WI38 (cell line): Measurements from ENCODE around the gene RNASE8.
"Not testable (repeated sequence)": the region's sequence is repeated elsewhere in the genome, so short reads cannot be mapped to it uniquely, and the experiment has no call there.

Experiments
- H3K4me3 ChIP-seq: 2 replicates; pipeline ENCODE4 v1.5.1; 2011; ENCODE audit warnings: low read depth, mild to moderate bottlenecking, control low read depth, low read length
- CTCF ChIP-seq: IDR thresholded peaks from 2 replicates; pipeline ENCODE4 v1.5.1; 2012; ENCODE audit warnings: low read depth, mild to moderate bottlenecking, control low read depth, low read length

Gene RNASE8

GRCh38 chr14:21057803-21058675 is at the start of gene RNASE8:
Gene RNASE8, plus strand, starts transcription at chr14:21057822. Its CDS starts 71 bp downstream, at chr14:21057893.
- TF ChIP-seq CTCF: peak; percentile 7; the same call in 1 of the 2 replicates
- no peak within 1 kb of the TSS for H3K4me3 ChIP-seq

- H3K4me3 ChIP-seq: not testable (repeated sequence)
Measured at GRCh38 chr14:21009721-21010120, 47.9 kb upstream of the RNASE8 start.

GRCh38 chr14:21011136-21011535 is 46.5 kb upstream of the RNASE8 start:
- no peak for TF ChIP-seq CTCF
- no peak overlapping the region for H3K4me3 ChIP-seq

GRCh38 chr14:21014761-21015190 is 42.8 kb upstream of the RNASE8 start:
- H3K4me3 ChIP-seq: no peak overlapping the region
- TF ChIP-seq CTCF: peak; percentile 87

GRCh38 chr14:21015312-21015711 is 42.3 kb upstream of the RNASE8 start:
- H3K4me3 ChIP-seq: no peak overlapping the region
- no peak for TF ChIP-seq CTCF

- no peak overlapping the region for H3K4me3 ChIP-seq
- TF ChIP-seq CTCF: no peak
Measured at GRCh38 chr14:21016413-21017190, 41.0 kb upstream of the RNASE8 start.

- no peak overlapping the region for H3K4me3 ChIP-seq
- no peak for TF ChIP-seq CTCF
Measured at GRCh38 chr14:21017528-21018245, 39.9 kb upstream of the RNASE8 start.
